ENCODE measurements around the gene SSBP4. TPM values are rescaled to one million over a fixed set of nuclear protein-coding genes. Genes with fewer than 3 reads are reported as not detected.

The SSBP4 gene
- total and polyA plus RNA-seq, 12 donors: 17.6 to 51.6 (median 30.1) TPM

- TF ChIP-seq CTCF (IDR thresholded peaks at IDR 0.05): no peak
- Histone ChIP-seq H3K36me3 (peaks cover 0 to 44% (median 0%) of the 10 kb centered on the region in 9 donors), H3K4me3 (no peak overlapping the region), H3K4me1 (peaks cover 15 to 78% (median 58%) of the 10 kb centered on the region in 9 donors), H3K27ac (peak overlapping the region in 6 of 10 donors; percentile 28 to 62 (median 40)), H3K27me3 (no peaks in the 10 kb centered on the region), H3K9me3 (no peaks in the 10 kb centered on the region)
- ATAC-seq: no peak
- intact Hi-C loops (cut with DNase I): loop anchor here in 3 of 10 donors (5.0 kb wide), 3 partner anchors 39 to 99 kb away; partner anchors contain the start of gene UBA52 (in 2 of the 3)
- no peak for DNase-seq
- WGBS, 2 donors: 95 to 98% methylated on average over 8 of the region's 8 CpGs
Measured at GRCh38 chr19:18473706-18474087, 54.5 kb downstream of the SSBP4 start.

GRCh38 chr19:18474366-18474887, 55.2 kb downstream of the SSBP4 start:
- Histone ChIP-seq H3K27me3 (no peaks in the 10 kb centered on the region), H3K4me1 (peaks cover 16 to 80% (median 58%) of the 10 kb centered on the region in 9 donors)
- intact Hi-C loops (cut with DNase I): loop anchor here in 3 of 10 donors (5.0 kb wide), 3 partner anchors 38 to 98 kb away; partner anchors contain the start of gene UBA52 (in 2 of the 3)

GRCh38 chr19:18475004-18475453, 55.8 kb downstream of the SSBP4 start:
- DNase-seq (no peak), ATAC-seq (no peak)
- H3K36me3 ChIP-seq: peaks cover 0 to 42% (median 0%) of the 10 kb centered on the region in 9 donors
- intact Hi-C loops (cut with DNase I): loop anchor here in 1 of 10 donors (5.0 kb wide), 1 partner anchor 82 kb away; the partner anchor contains the start of gene KXD1
- no peak overlapping the region for H3K4me3 ChIP-seq
- TF ChIP-seq CTCF (IDR thresholded peaks at IDR 0.05): no peak
- peak overlapping the region in 3 of 10 donors; percentile 19 to 96 (median 21) for H3K27ac ChIP-seq
- H3K4me1 ChIP-seq: peaks cover 13 to 80% (median 58%) of the 10 kb centered on the region in 9 donors
- H3K27me3 ChIP-seq: no peaks in the 10 kb centered on the region
- WGBS, 2 donors: 67 to 69% methylated on average over 5 of the region's 5 CpGs
- no peaks in the 10 kb centered on the region for H3K9me3 ChIP-seq

More at GRCh38 chr19:18474366-18474887, 55.2 kb downstream of the SSBP4 start:
- DNase-seq (no peak), ATAC-seq (no peak)
- H3K9me3 ChIP-seq: no peaks in the 10 kb centered on the region
- WGBS, 2 donors: 87 to 89% methylated on average over 13 of the region's 13 CpGs
- peaks cover 0 to 44% (median 0%) of the 10 kb centered on the region in 9 donors for H3K36me3 ChIP-seq
- TF ChIP-seq CTCF (IDR thresholded peaks at IDR 0.05): no peak
- no peak overlapping the region for H3K4me3 ChIP-seq
- H3K27ac ChIP-seq: peak overlapping the region in 3 of 10 donors; percentile 21 to 35 (median 30)

- H3K27ac ChIP-seq: peak overlapping the region in 4 of 10 donors; percentile 9 to 96 (median 68)
- H3K4me3 ChIP-seq: no peak overlapping the region
- WGBS, 2 donors: 80 to 82% methylated on average over 19 of the region's 19 CpGs
- no peak for TF ChIP-seq CTCF (IDR thresholded peaks at IDR 0.05)
- H3K27me3 ChIP-seq: no peaks in the 10 kb centered on the region
- peaks cover 18 to 80% (median 58%) of the 10 kb centered on the region in 9 donors for H3K4me1 ChIP-seq
- intact Hi-C loops (cut with DNase I): loop anchor here in 1 of 10 donors (5.0 kb wide), 1 partner anchor 81 kb away; the partner anchor contains the start of gene KXD1
- ATAC-seq (no peak), DNase-seq (no peak)
- no peaks in the 10 kb centered on the region for H3K9me3 ChIP-seq
- H3K36me3 ChIP-seq: peaks cover 0 to 34% (median 0%) of the 10 kb centered on the region in 9 donors
Measured at GRCh38 chr19:18475762-18476331, 56.6 kb downstream of the SSBP4 start.

Measured in heart right ventricle (tissue), 16 donors.